Measurements from ENCODE around the gene PRSS50.

DNA sequence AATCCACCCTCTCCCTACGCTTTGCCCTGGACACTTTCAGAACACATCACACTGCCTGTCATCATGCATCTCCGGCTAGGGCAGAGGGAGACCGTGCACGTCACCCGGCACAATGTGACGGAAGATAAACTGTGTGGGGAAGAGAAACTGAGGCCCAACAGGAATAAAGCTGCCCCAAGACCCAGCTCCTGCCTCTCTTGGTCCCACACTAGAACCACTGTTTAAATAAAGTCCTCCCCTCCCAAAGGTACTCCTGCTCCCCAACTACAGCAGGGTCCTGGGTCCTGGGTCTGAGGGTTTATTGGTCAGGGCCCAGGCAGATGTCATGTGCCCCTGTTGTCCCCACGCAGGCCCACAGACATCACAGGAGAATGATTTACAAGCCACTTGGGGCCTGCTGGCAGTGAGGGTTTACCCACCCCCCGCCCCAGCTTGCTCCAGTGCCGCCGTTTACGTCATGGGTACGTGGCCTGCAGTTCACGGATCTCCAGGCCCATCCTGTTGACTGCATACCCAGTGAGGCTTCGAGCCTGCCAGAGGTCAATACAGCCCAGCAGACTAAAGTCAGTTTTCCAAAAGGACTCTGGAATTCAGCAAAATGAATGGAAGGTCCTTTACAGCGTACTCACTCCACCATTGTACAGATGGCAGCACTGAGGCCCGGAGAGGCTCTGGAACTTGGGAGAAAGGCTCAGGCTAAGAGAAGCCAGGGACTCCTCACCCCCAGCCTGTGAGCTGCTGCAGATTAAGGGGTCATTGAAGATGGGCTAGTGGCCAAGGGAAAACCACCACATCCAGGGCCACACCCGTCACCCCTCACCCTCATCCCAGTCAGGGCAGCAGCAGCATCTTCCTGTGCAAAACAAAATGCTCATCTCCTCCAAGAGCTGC is 47.4 kb downstream of the PRSS50 start:
- TF ChIP-seq, protein P1, sequence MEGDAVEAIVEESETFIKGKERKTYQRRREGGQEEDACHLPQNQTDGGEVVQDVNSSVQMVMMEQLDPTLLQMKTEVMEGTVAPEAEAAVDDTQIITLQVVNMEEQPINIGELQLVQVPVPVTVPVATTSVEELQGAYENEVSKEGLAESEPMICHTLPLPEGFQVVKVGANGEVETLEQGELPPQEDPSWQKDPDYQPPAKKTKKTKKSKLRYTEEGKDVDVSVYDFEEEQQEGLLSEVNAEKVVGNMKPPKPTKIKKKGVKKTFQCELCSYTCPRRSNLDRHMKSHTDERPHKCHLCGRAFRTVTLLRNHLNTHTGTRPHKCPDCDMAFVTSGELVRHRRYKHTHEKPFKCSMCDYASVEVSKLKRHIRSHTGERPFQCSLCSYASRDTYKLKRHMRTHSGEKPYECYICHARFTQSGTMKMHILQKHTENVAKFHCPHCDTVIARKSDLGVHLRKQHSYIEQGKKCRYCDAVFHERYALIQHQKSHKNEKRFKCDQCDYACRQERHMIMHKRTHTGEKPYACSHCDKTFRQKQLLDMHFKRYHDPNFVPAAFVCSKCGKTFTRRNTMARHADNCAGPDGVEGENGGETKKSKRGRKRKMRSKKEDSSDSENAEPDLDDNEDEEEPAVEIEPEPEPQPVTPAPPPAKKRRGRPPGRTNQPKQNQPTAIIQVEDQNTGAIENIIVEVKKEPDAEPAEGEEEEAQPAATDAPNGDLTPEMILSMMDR (IDR thresholded peaks at IDR 0.05), result no peak
- TF ChIP-seq POLR2A (IDR thresholded peaks at IDR 0.05), result no peak

All from uterus (tissue), 2 donors.